K562 (cell line): Measurements from ENCODE around the gene LPCAT3. TPM values are rescaled to one million over a fixed set of nuclear protein-coding genes. Genes with fewer than 3 reads are reported as not detected.

Source experiments
- ATAC-seq: fragments of 200-7000 bp; cut with Tn5 transposase; 3 replicates; pipeline ENCODE4 v1.9.1; 2020; ENCODE audit warnings: moderate library complexity
- BruUV-seq: library from RNA; stranded (reverse); fragments of 400-500 nt; replicated peaks from 2 replicates; lab custom pipeline; 2021; lab: Mats Ljungman, UMichigan
- CTCF ChIA-PET: fragments of 300-600 bp; formaldehyde crosslinking; extraction: SDS; loops from one replicate; lab custom pipeline; 2021; ENCODE audit warnings: low intra/inter-chr PET ratio; lab: Yijun Ruan, JAX
- POLR2A ChIA-PET: fragments of 300-600, 350-650 bp; sonication (Branson Sonifier 250); formaldehyde crosslinking; extraction: SDS; loops from one replicate; lab custom pipeline; 2021; ENCODE audit warnings: antibody characterized with exemption, inconsistent platforms; lab: Yijun Ruan, JAX
- DNase-seq, 4 experiments: peaks; one replicate each; pipeline versions ENCODE4 v3.0.0 to v3.0.0-alpha.2; 2011 to 2018; ENCODE audit warnings: low spot score in 3 of 4, mixed read lengths in 3 of 4; ENCODE audit errors: extremely low read depth in 1 of 4
- FAIRE-seq: peaks from 2 replicates; lab custom pipeline; 2011; peaks lifted over from hg19 to GRCh38; lab: Jason Lieb, UNC
- H2AFZ ChIP-seq: 2 replicates; pipeline ENCODE4 v1.6.0; 2011; ENCODE audit warnings: low read depth, low read length, control low read depth, inconsistent platforms
- H3K27ac ChIP-seq: fragments of 200-600 bp; 3 replicates; pipeline ENCODE4 v1.8.0; 2011; ENCODE audit warnings: low read depth, mild to moderate bottlenecking, control low read depth, inconsistent platforms, low read length, moderate library complexity, mixed read lengths; ENCODE audit errors: extremely low read depth
- H3K27me3 ChIP-seq, 2 experiments: fragments of 300-600 bp in 1 of 2; 2 replicates in 1 of 2; 3 replicates in 1 of 2; pipeline versions ENCODE4 v1.6.0 to v1.8.0; 2011; ENCODE audit warnings: inconsistent platforms in 2 of 2, low read length in 2 of 2, mild to moderate bottlenecking in 1 of 2, mixed read lengths in 1 of 2, moderate library complexity in 1 of 2; ENCODE audit not compliant: control insufficient read depth in 2 of 2, insufficient read depth in 2 of 2
- H3K36me3 ChIP-seq: fragments of 300-600 bp; 3 replicates; pipeline ENCODE4 v1.8.0; 2011; ENCODE audit warnings: mild to moderate bottlenecking, low read length, inconsistent platforms; ENCODE audit not compliant: control insufficient read depth, insufficient read depth
- H3K4me1 ChIP-seq, 2 experiments: fragments of 200-600 bp in 1 of 2; replicated peaks in 1 of 2; 2 replicates in 1 of 2; 3 replicates in 1 of 2; pipeline versions ENCODE4 v1.5.1 to v1.8.0; 2011; ENCODE audit warnings: inconsistent platforms in 2 of 2, low read length in 2 of 2, mild to moderate bottlenecking in 1 of 2, mixed read lengths in 1 of 2, moderate library complexity in 1 of 2; ENCODE audit not compliant: control insufficient read depth in 2 of 2, insufficient read depth in 2 of 2
- H3K4me2 ChIP-seq: 2 replicates; pipeline ENCODE4 v1.6.1; 2011; ENCODE audit warnings: low read length, control low read depth, inconsistent platforms, mixed read lengths; ENCODE audit not compliant: insufficient read depth
- H3K4me3 ChIP-seq: fragments of 200-600 bp; sonication (generic), shearing (Covaris generic); 2 replicates; pipeline ENCODE4 v1.5.1; 2016; ENCODE audit warnings: control low read depth, inconsistent platforms
- H3K79me2 ChIP-seq: fragments of 200-600 bp; 3 replicates; pipeline ENCODE4 v1.8.0; 2011; ENCODE audit warnings: low read length, inconsistent platforms; ENCODE audit not compliant: control insufficient read depth, insufficient read depth
- H3K9ac ChIP-seq, 2 experiments: 2 replicates each; pipeline versions ENCODE4 v1.6.0 to v1.6.1; 2011; ENCODE audit warnings: low read depth in 2 of 2, low read length in 2 of 2, control low read depth in 1 of 2, inconsistent platforms in 1 of 2, mild to moderate bottlenecking in 1 of 2, mixed read lengths in 1 of 2; ENCODE audit not compliant: insufficient read depth in 1 of 2
- H3K9me1 ChIP-seq: one replicate; pipeline ENCODE4 v1.6.0; 2011; ENCODE audit warnings: inconsistent platforms, mild to moderate bottlenecking, low read length, moderate library complexity; ENCODE audit not compliant: control insufficient read depth, insufficient read depth
- H3K9me3 ChIP-seq: replicated peaks from 2 replicates; pipeline ENCODE4 v1.5.1; 2011; ENCODE audit warnings: low read depth, low read length, inconsistent platforms; ENCODE audit not compliant: control insufficient read depth, insufficient read depth
- H4K20me1 ChIP-seq: replicated peaks from 2 replicates; pipeline ENCODE4 v1.6.1; 2011; ENCODE audit warnings: low read length, inconsistent platforms, mixed read lengths; ENCODE audit not compliant: control insufficient read depth, insufficient read depth
- CREM ChIP-seq: IDR thresholded peaks from 2 replicates; pipeline ENCODE4 v1.6.1; 2014; ENCODE audit warnings: antibody characterized with exemption, low read depth
- HINFP ChIP-seq: fragments of 450-650 bp; conservative IDR thresholded peaks from 2 replicates; pipeline ENCODE4 v1.6.1; 2016; ENCODE audit warnings: missing genetic modification characterization, low read depth, mild to moderate bottlenecking, control low read depth, missing compliant biosample characterization
- ILF3 ChIP-seq: fragments of 450-650 bp; IDR thresholded peaks from 2 replicates; pipeline ENCODE4 v1.6.1; 2018; ENCODE audit warnings: antibody characterized with exemption, mild to moderate bottlenecking, moderate library complexity, borderline replicate concordance
- SMARCA4 ChIP-seq: fragments of 450-650 bp; IDR thresholded peaks from 2 replicates; pipeline ENCODE4 v1.6.1; 2016
- TEAD1 ChIP-seq, 2 experiments: fragments of 450-650 bp in 1 of 2; sonication (generic) in 1 of 2; formaldehyde crosslinking; IDR thresholded peaks; 2 replicates each; pipeline versions ENCODE4 v1.4.0 to v1.8.0; 2020 to 2022; ENCODE audit warnings: mild to moderate bottlenecking in 2 of 2, missing genetic modification reagents in 1 of 2
- ZC3H11A ChIP-seq: IDR thresholded peaks from 2 replicates; pipeline ENCODE4 v1.6.1; 2012; ENCODE audit warnings: low read depth, low read length, improper control_type of control experiment
- ZNF280A ChIP-seq: fragments of 450-650 bp; IDR thresholded peaks from 2 replicates; pipeline ENCODE4 v1.6.1; 2018; ENCODE audit warnings: mild to moderate bottlenecking, low read depth; ENCODE audit not compliant: partially characterized antibody
- WGBS: fragments of 100-300 bp; shearing (Covaris generic); methylation state at CpG from one replicate; pipeline ENCODE4 v1.1.6; 2016; ENCODE audit warnings: low coverage, mixed read lengths; ENCODE audit not compliant: insufficient coverage; ENCODE audit errors: missing lambda C conversion rate; 5-methylcytosine and 5-hydroxymethylcytosine counted together
- in situ Hi-C: fragments of 300-500 bp; cut with MboI; formaldehyde crosslinking; loops from 4 replicates; pipeline ENCODE4 v1.15.0; 2018; ENCODE audit warnings: inconsistent platforms, mixed read lengths
- intact Hi-C: fragments of 100-400 bp; cut with micrococcal nuclease; formaldehyde crosslinking; loops from 2 replicates; pipeline ENCODE4 v1.14.2; 2022
- polyA plus RNA-seq, 8 experiments: library from polyadenylated mRNA; depleted of rRNA in 4 of 8; stranded (reverse) in 5 of 8; unstranded in 3 of 8; fragments of >200 nt; fragmentation: Nextera tagmentation in 2 of 8; fragmentation: Illumina TruSeq in 1 of 8; extraction: Ambion mirVana in 2 of 8; extraction: Trizol in 1 of 8; gene quantifications; 2 replicates each; pipeline versions ENCODE4 v1.2.1 to v1.2.3, GENCODE V29; 2011 to 2014; ENCODE audit warnings: inconsistent platforms in 1 of 8, missing spikeins in 1 of 8
- total RNA-seq, 7 experiments: library from RNA; depleted of rRNA in 6 of 7; stranded (reverse); fragments of >200 nt in 6 of 7; fragmentation: Illumina TruSeq in 2 of 7; extraction: Trizol in 2 of 7; gene quantifications; 2 replicates each; pipeline versions ENCODE4 v1.2.1 to v1.2.3, GENCODE V29; 2011 to 2021; ENCODE audit warnings: low replicate concordance in 1 of 7
- TF ChIP-seq, protein P1 (sequence below), 3 experiments: IDR thresholded peaks in 2 of 3; conservative IDR thresholded peaks in 1 of 3; 2 replicates each; pipeline ENCODE4 v1.5.1; 2011 to 2012; ENCODE audit warnings: low read length in 3 of 3, mild to moderate bottlenecking in 3 of 3, control low read depth in 2 of 3, improper control_type of control experiment in 1 of 3, inconsistent platforms in 1 of 3, low read depth in 1 of 3, mixed read lengths in 1 of 3, moderate library complexity in 1 of 3; ENCODE audit not compliant: insufficient read depth in 2 of 3
- TF ChIP-seq, protein P2 (sequence below): fragments of 450-650 bp; IDR thresholded peaks from 2 replicates; pipeline ENCODE4 v1.6.1; 2016; ENCODE audit warnings: antibody characterized with exemption
- TF ChIP-seq, protein P3 (sequence below): fragments of 450-650 bp; formaldehyde crosslinking; IDR thresholded peaks from 2 replicates; pipeline ENCODE4 v1.4.0; 2020; ENCODE audit warnings: mild to moderate bottlenecking, mixed read lengths

Gene LPCAT3
- total and polyA plus RNA-seq, 9 of the 15 experiments (the other 6 are each of a cell fraction or from before 2014, with no cell fraction given) = 4.9 to 52.5 (median 25.3) TPM

DNA sequence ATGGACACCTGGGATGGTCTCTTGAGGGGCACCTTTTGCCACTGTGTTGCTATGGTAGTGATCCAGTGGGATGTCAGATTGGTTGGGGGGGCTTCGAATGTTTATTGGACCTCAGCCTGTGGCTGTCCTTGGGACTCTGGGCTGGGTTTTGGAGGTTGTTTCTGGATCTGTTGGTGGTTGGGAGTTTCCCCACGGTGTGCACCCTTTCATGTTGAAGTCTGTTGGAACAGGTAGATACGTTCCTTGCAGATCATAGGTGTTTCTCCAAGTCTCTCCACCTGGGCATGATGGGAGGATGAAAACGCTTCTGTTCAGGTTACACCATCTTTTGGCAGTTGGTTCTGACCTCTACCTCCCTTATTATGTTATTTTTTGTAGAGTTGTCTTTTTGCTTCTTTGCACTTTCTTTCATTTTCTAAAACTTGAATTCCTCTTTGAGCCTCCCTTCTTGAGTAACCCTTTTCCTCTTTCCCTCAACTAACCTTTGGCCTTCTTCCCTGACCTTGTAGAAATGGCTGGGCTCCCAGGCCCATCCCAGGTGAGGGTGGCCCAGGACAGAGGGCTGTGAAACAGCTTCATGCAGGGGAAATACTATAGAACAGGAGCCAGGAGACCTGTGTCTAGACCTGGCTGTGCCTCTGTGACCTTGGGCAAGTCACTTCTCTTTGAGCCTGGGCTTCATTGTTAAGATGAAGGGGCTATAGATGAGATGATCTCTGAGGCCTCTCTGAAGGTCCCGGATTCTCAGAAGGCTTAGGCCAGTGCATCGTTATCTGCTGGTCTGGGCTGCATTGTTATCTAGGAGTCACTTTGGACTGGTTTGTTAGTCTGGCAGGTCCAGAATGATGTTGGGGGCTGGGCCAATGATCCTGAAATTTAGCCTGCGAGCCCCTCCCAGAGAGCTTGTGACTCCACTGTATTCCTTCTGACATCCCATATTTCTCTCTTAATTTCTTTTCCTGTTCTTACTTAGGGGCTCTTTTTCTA is 88.5 kb downstream of the LPCAT3 start:
- H3K4me2 ChIP-seq = peak overlapping the region; percentile 87
- peak overlapping the region; percentile 84 to 93; a peak in 3 of 4 replicates for H3K9ac ChIP-seq
- peaks cover 55% of the 10 kb centered on the region for H3K79me2 ChIP-seq
- CTCF ChIA-PET = interaction anchor here (0.6 kb wide), 1 partner anchor 28 kb away, joined by 7 read pairs; no protein-coding TSS in a partner anchor
- peak overlapping the region; percentile 63 for H3K27ac ChIP-seq
- intact Hi-C loops = loop anchor here (5.0 kb wide), 1 partner anchor 113 kb away; no protein-coding TSS in a partner anchor
- peak overlapping the region; percentile 76 for H3K4me3 ChIP-seq
- peaks cover 42 to 45% of the 10 kb centered on the region in 2 experiments; a peak in 4 of 5 replicates for H3K4me1 ChIP-seq
- H3K9me3 ChIP-seq = no peaks in the 10 kb centered on the region
- DNase-seq (peak in 2 of 4 experiments; percentile 67 to 83), ATAC-seq (peak; percentile 64), FAIRE-seq (peak; percentile 94)
- no peaks in the 10 kb centered on the region for H3K27me3 ChIP-seq
- POLR2A ChIA-PET = interaction anchor here (0.6 to 8.1 kb wide), 7 partner anchors 8 to 233 kb away, joined by 3 to 61 read pairs (median 4); partner anchors contain the start of genes C12orf57, CDCA3 and RNU7-1
- H3K9me1 ChIP-seq = peaks cover 4% of the 10 kb centered on the region
- BruUV-seq = no TSS peak
- no peak overlapping the region for H2AFZ ChIP-seq
- WGBS = 8% methylated on average over 7 of the region's 7 CpGs
- H3K36me3 ChIP-seq = peaks cover 24% of the 10 kb centered on the region; the same call in 2 of the 3 replicates
- no peaks in the 10 kb centered on the region for H4K20me1 ChIP-seq
- in situ Hi-C loops = no loop called here
- TF ChIP-seq SMARCA4 = peak; percentile 42; the same call in 1 of the 2 replicates
- TF ChIP-seq, protein P1, sequence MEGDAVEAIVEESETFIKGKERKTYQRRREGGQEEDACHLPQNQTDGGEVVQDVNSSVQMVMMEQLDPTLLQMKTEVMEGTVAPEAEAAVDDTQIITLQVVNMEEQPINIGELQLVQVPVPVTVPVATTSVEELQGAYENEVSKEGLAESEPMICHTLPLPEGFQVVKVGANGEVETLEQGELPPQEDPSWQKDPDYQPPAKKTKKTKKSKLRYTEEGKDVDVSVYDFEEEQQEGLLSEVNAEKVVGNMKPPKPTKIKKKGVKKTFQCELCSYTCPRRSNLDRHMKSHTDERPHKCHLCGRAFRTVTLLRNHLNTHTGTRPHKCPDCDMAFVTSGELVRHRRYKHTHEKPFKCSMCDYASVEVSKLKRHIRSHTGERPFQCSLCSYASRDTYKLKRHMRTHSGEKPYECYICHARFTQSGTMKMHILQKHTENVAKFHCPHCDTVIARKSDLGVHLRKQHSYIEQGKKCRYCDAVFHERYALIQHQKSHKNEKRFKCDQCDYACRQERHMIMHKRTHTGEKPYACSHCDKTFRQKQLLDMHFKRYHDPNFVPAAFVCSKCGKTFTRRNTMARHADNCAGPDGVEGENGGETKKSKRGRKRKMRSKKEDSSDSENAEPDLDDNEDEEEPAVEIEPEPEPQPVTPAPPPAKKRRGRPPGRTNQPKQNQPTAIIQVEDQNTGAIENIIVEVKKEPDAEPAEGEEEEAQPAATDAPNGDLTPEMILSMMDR (IDR thresholded peaks at IDR 0.05 in 2 of 3, conservative IDR thresholded peaks at IDR 0.05 in 1 of 3; ENCODE audit: insufficient read depth in 2 of 3, low read depth in 1 of 3, low read length in 3 of 3) = no peak
- no peak for TF ChIP-seq ILF3
- TF ChIP-seq HINFP (tag) = no peak
- TF ChIP-seq ZNF280A = no peak
- 0 out of 2 replicates have a peak, but pooled peaks have one; percentile 14 for TF ChIP-seq CREM
- TF ChIP-seq, protein P2, sequence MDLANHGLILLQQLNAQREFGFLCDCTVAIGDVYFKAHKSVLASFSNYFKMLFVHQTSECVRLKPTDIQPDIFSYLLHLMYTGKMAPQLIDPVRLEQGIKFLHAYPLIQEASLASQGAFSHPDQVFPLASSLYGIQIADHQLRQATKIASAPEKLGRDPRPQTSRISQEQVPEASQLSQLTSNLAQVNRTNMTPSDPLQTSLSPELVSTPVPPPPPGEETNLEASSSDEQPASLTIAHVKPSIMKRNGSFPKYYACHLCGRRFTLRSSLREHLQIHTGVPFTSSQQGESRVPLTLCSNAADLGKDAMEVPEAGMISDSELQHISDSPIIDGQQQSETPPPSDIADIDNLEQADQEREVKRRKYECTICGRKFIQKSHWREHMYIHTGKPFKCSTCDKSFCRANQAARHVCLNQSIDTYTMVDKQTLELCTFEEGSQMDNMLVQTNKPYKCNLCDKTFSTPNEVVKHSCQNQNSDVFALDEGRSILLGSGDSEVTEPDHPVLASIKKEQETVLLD = no peak
- 0 out of 4 replicates have a peak, but pooled peaks of 1 of the 2 experiments have one; percentile 33 for TF ChIP-seq TEAD1 (CRISPR knock-in tag; IDR thresholded peaks at IDR 0.05)
- TF ChIP-seq ZC3H11A = no peak
- TF ChIP-seq, protein P3, sequence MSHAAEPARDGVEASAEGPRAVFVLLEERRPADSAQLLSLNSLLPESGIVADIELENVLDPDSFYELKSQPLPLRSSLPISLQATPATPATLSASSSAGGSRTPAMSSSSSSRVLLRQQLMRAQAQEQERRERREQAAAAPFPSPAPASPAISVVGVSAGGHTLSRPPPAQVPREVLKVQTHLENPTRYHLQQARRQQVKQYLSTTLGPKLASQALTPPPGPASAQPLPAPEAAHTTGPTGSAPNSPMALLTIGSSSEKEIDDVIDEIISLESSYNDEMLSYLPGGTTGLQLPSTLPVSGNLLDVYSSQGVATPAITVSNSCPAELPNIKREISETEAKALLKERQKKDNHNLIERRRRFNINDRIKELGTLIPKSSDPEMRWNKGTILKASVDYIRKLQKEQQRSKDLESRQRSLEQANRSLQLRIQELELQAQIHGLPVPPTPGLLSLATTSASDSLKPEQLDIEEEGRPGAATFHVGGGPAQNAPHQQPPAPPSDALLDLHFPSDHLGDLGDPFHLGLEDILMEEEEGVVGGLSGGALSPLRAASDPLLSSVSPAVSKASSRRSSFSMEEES (CRISPR knock-in tag) = no peak
